GM20000 (cell line): ENCODE data around the gene FMNL3.

Experiments used
- DNase-seq: peaks from one replicate; pipeline ENCODE4 v3.0.0; 2012; ENCODE audit warnings: low spot score
- CTCF ChIP-seq: IDR thresholded peaks from 2 replicates; pipeline ENCODE4 v1.5.1; 2012; ENCODE audit warnings: mild to moderate bottlenecking, control low read depth; ENCODE audit errors: extremely low read depth, missing control alignments

Gene FMNL3

GRCh38 chr12:49692851-49693250 lies 14.4 kb downstream of the FMNL3 start:
- no peak for DNase-seq
- TF ChIP-seq CTCF: no peak

- DNase-seq: no peak
- TF ChIP-seq CTCF: no peak
Measured at GRCh38 chr12:49689785-49690184, 17.4 kb downstream of the FMNL3 start.

- TF ChIP-seq CTCF: no peak
- DNase-seq: no peak
Measured at GRCh38 chr12:49689237-49689636, 18.0 kb downstream of the FMNL3 start.

GRCh38 chr12:49687941-49688340 lies 19.3 kb downstream of the FMNL3 start:
- no peak for TF ChIP-seq CTCF
- DNase-seq: no peak

GRCh38 chr12:49684310-49684854 lies 22.8 kb downstream of the FMNL3 start:
- DNase-seq: no peak
- TF ChIP-seq CTCF: no peak

GRCh38 chr12:49683599-49684309 lies 23.5 kb downstream of the FMNL3 start:
- DNase-seq: no peak

More at GRCh38 chr12:49683599-49684309, 23.5 kb downstream of the FMNL3 start:
- no peak for TF ChIP-seq CTCF
